A549 (cell line): Measurements from ENCODE around the gene RCHY1. TPM values are rescaled to one million over a fixed set of nuclear protein-coding genes. Genes with fewer than 3 reads are reported as not detected.

Source experiments
- ATAC-seq, 2 experiments: fragments of 200-7000 bp in 1 of 2; fragments of >200 bp in 1 of 2; cut with Nextera tagmentation in 1 of 2; cut with Tn5 transposase in 1 of 2; 3 replicates each; pipeline versions ENCODE4 v1.8.0 to v1.9.1; 2018 to 2020; ENCODE audit warnings: mild to moderate bottlenecking in 1 of 2, moderate library complexity in 1 of 2
- CTCF ChIA-PET: fragments of 300-600 bp; sonication (Branson Sonifier 250); formaldehyde crosslinking; extraction: SDS; loops from one replicate; lab custom pipeline; 2021; ENCODE audit warnings: antibody characterized with exemption, inconsistent platforms; lab: Yijun Ruan, JAX
- POLR2A ChIA-PET: fragments of 350-600 bp; formaldehyde crosslinking; extraction: SDS; loops from one replicate; lab custom pipeline; 2021; ENCODE audit warnings: antibody characterized with exemption, inconsistent platforms; lab: Yijun Ruan, JAX
- DNase-seq, 2 experiments: peaks; one replicate each; pipeline versions ENCODE4 v3.0.0 to v3.0.0-alpha.2; 2011 to 2016; ENCODE audit warnings: low read depth in 1 of 2, low spot score in 1 of 2
- FAIRE-seq: peaks from 2 replicates; lab custom pipeline; 2011; peaks lifted over from hg19 to GRCh38; lab: Jason Lieb, UNC
- H3K27ac ChIP-seq, 2 experiments: fragments of >200 bp; sonication (Bioruptor Twin); formaldehyde crosslinking; 3 replicates each; pipeline ENCODE4 v1.5.1; 2016 to 2017
- H3K4me1 ChIP-seq: fragments of >200 bp; sonication (Bioruptor Twin); formaldehyde crosslinking; 3 replicates; pipeline ENCODE4 v1.6.1; 2016
- H3K4me2 ChIP-seq: fragments of >200 bp; sonication (Bioruptor Twin); formaldehyde crosslinking; 3 replicates; pipeline ENCODE4 v1.6.1; 2016
- H3K4me3 ChIP-seq: fragments of >200 bp; sonication (Bioruptor Twin); formaldehyde crosslinking; 3 replicates; pipeline ENCODE4 v1.5.1; 2016
- H3K9me3 ChIP-seq: fragments of >200 bp; sonication (Bioruptor Twin); formaldehyde crosslinking; 3 replicates; pipeline ENCODE4 v1.6.1; 2016
- CBX2 ChIP-seq: fragments of 200-600 bp; sonication (generic); IDR thresholded peaks from 2 replicates; pipeline ENCODE4 v1.6.1; 2016; ENCODE audit warnings: low read depth, mild to moderate bottlenecking, borderline replicate concordance
- EHF ChIP-seq: fragments of 250-450 bp; sonication (Bioruptor Pico); IDR thresholded peaks from 2 replicates; pipeline ENCODE4 v1.5.0; 2020; ENCODE audit warnings: mild to moderate bottlenecking
- EHMT2 ChIP-seq: fragments of 200-600 bp; sonication (generic); IDR thresholded peaks from 2 replicates; pipeline ENCODE4 v1.6.1; 2016; ENCODE audit warnings: antibody characterized with exemption, low read depth, mild to moderate bottlenecking, moderate library complexity
- ELK1 ChIP-seq: fragments of 150-350 bp; IDR thresholded peaks from 2 replicates; pipeline ENCODE4 v1.6.1; 2014; ENCODE audit warnings: low read depth, mild to moderate bottlenecking, low read length
- FOSB ChIP-seq: fragments of 250-450 bp; sonication (Bioruptor Pico); IDR thresholded peaks from 2 replicates; pipeline ENCODE4 v1.5.0; 2020; ENCODE audit warnings: mild to moderate bottlenecking, moderate library complexity
- HDAC2 ChIP-seq: fragments of 200-600 bp; sonication (generic); IDR thresholded peaks from 2 replicates; pipeline ENCODE4 v1.6.1; 2016
- HES2 ChIP-seq: fragments of >200 bp; sonication (Bioruptor Twin); formaldehyde crosslinking; IDR thresholded peaks from 2 replicates; pipeline ENCODE4 v1.6.1; 2016
- HOXB13 ChIP-seq: fragments of 250-450 bp; sonication (Bioruptor Pico); IDR thresholded peaks from 2 replicates; pipeline ENCODE4 v1.5.0; 2020; ENCODE audit warnings: low read depth, mild to moderate bottlenecking, moderate library complexity
- HOXB5 ChIP-seq: fragments of 250-450 bp; sonication (Bioruptor Pico); IDR thresholded peaks from 2 replicates; pipeline ENCODE4 v1.5.0; 2020; ENCODE audit warnings: mild to moderate bottlenecking, moderate library complexity
- KDM1A ChIP-seq: fragments of 200-600 bp; sonication (generic); IDR thresholded peaks from 2 replicates; pipeline ENCODE4 v1.6.1; 2016; ENCODE audit warnings: low read depth, mild to moderate bottlenecking
- MAX ChIP-seq: IDR thresholded peaks from 2 replicates; pipeline ENCODE4 v1.6.1; 2012
- MYC ChIP-seq: IDR thresholded peaks from 2 replicates; pipeline ENCODE4 v1.6.1; 2012; ENCODE audit warnings: mild to moderate bottlenecking, inconsistent platforms, low read length, improper control_type of control experiment, borderline replicate concordance
- NPAS2 ChIP-seq: fragments of 250-450 bp; sonication (Bioruptor Pico); IDR thresholded peaks from 2 replicates; pipeline ENCODE4 v1.8.0; 2022; ENCODE audit warnings: mild to moderate bottlenecking, moderate library complexity, borderline replicate concordance
- PHF8 ChIP-seq: fragments of 200-600 bp; sonication (generic); IDR thresholded peaks from 2 replicates; pipeline ENCODE4 v1.6.1; 2016; ENCODE audit warnings: low read depth, mild to moderate bottlenecking, antibody characterized with exemption, moderate library complexity, borderline replicate concordance
- POLR2AphosphoS2 ChIP-seq: conservative IDR thresholded peaks from 2 replicates; pipeline ENCODE4 v1.6.1; 2012; ENCODE audit warnings: low read length, improper control_type of control experiment, inconsistent platforms
- RAD21 ChIP-seq, 2 experiments: fragments of >200 bp in 1 of 2; sonication (Bioruptor Twin) in 1 of 2; formaldehyde crosslinking in 1 of 2; IDR thresholded peaks in 1 of 2; conservative IDR thresholded peaks in 1 of 2; 2 replicates in 1 of 2; 3 replicates in 1 of 2; pipeline ENCODE4 v1.6.1; 2012 to 2018; ENCODE audit warnings: inconsistent platforms in 1 of 2
- RARB ChIP-seq: fragments of 250-450 bp; sonication (Bioruptor Pico); IDR thresholded peaks from 2 replicates; pipeline ENCODE4 v1.8.0; 2021; ENCODE audit warnings: mild to moderate bottlenecking, moderate library complexity
- RCOR1 ChIP-seq: fragments of 150-350 bp; IDR thresholded peaks from 2 replicates; pipeline ENCODE4 v1.6.1; 2014; ENCODE audit warnings: antibody characterized with exemption, low read length, low read depth
- REST ChIP-seq: fragments of 200-600 bp; sonication (generic); IDR thresholded peaks from 2 replicates; pipeline ENCODE4 v1.6.1; 2016; ENCODE audit warnings: antibody characterized with exemption, mild to moderate bottlenecking, moderate library complexity
- RFX5 ChIP-seq: fragments of 450-650 bp; IDR thresholded peaks from 2 replicates; pipeline ENCODE4 v1.7.1; 2014; ENCODE audit warnings: antibody characterized with exemption, mild to moderate bottlenecking, moderate library complexity
- SMC3 ChIP-seq: fragments of >200 bp; sonication (Bioruptor Twin); formaldehyde crosslinking; IDR thresholded peaks from 3 replicates; pipeline ENCODE4 v1.6.1; 2018; ENCODE audit warnings: inconsistent platforms
- TP53 ChIP-seq: fragments of 250-450 bp; sonication (Bioruptor Pico); IDR thresholded peaks from 2 replicates; pipeline ENCODE4 v1.5.0; 2021; ENCODE audit warnings: mild to moderate bottlenecking, moderate library complexity
- USF2 ChIP-seq: fragments of 450-650 bp; IDR thresholded peaks from 2 replicates; pipeline ENCODE4 v1.6.1; 2014; ENCODE audit warnings: antibody characterized with exemption
- ZFP36 ChIP-seq: fragments of 450-650 bp; IDR thresholded peaks from 2 replicates; pipeline ENCODE4 v1.6.1; 2014; ENCODE audit warnings: borderline replicate concordance; ENCODE audit not compliant: partially characterized antibody
- WGBS: methylation state at CpG from one replicate; pipeline ENCODE4 v1.1.6; 2017; ENCODE audit errors: missing lambda C conversion rate; 5-methylcytosine and 5-hydroxymethylcytosine counted together
- polyA plus RNA-seq, 4 experiments: library from polyadenylated mRNA; depleted of rRNA in 3 of 4; stranded (reverse); fragments of >200 nt; fragmentation: RNase III in 1 of 4; extraction: RNeasy Plus Mini Kit Qiagen cat#74134 plus additional on column Dnase treatment in 1 of 4; gene quantifications; 2 replicates in 3 of 4; 3 replicates in 1 of 4; pipeline ENCODE4 v1.2.3, GENCODE V29; 2011 to 2017

Gene RCHY1
- polyA plus RNA-seq, 2 of the 4 experiments (the other 2 are of a cell fraction) = 19.1 to 27.4 TPM

- no peak overlapping the region for H3K4me3 ChIP-seq
- H3K9me3 ChIP-seq = peaks cover 7% of the 10 kb centered on the region; the same call in 1 of the 3 replicates
- TF ChIP-seq NPAS2 (no peak), MYC (no peak), PHF8 (no peak), RFX5 (no peak), POLR2AphosphoS2 (no peak), ELK1 (no peak), RAD21 (conservative IDR thresholded peaks at IDR 0.05 in 1 of 2, IDR thresholded peaks at IDR 0.05 in 1 of 2) (no peak), HDAC2 (no peak), RARB (CRISPR knock-in tag) (no peak), ZFP36 (no peak), EHMT2 (no peak), CBX2 (no peak), FOSB (CRISPR knock-in tag) (no peak), TP53 (CRISPR knock-in tag) (no peak), HOXB5 (no peak), KDM1A (no peak), HES2 (no peak), MAX (no peak), RCOR1 (no peak), REST (no peak)
- peaks cover 11% of the 10 kb centered on the region; the same call in 1 of the 3 replicates for H3K4me1 ChIP-seq
- ChIA-PET CTCF (no interaction called here), POLR2A (no interaction called here)
- no peak overlapping the region for H3K4me2 ChIP-seq
- no peak for DNase-seq
- H3K27ac ChIP-seq = no peak overlapping the region
- WGBS = 78% methylated on average over 2 of the region's 2 CpGs
- no peak for FAIRE-seq
- no peak for ATAC-seq
Measured at GRCh38 chr4:75496406-75496805, 17.8 kb downstream of the RCHY1 start.

GRCh38 chr4:75495476-75495875, 18.7 kb downstream of the RCHY1 start:
- DNase-seq (no peak), FAIRE-seq (no peak), ATAC-seq (no peak)
- ChIA-PET POLR2A (interaction anchor here (0.9 kb wide), 1 partner anchor 10 kb away, joined by 3 read pairs; no protein-coding TSS in a partner anchor), CTCF (interaction anchor here (1.9 kb wide), 1 partner anchor 18 kb away, joined by 6 read pairs; no protein-coding TSS in a partner anchor)
- no peak overlapping the region for H3K4me3 ChIP-seq
- no peak overlapping the region for H3K4me2 ChIP-seq
- 90% methylated on average over 2 of the region's 2 CpGs for WGBS
- peaks cover 7% of the 10 kb centered on the region; the same call in 1 of the 3 replicates for H3K9me3 ChIP-seq
- TF ChIP-seq EHF (CRISPR knock-in tag) = no peak
- no peak for TF ChIP-seq SMC3
- no peak for TF ChIP-seq HDAC2
- TF ChIP-seq USF2 = no peak
- TF ChIP-seq HOXB13 (CRISPR knock-in tag) = no peak
- no peak for TF ChIP-seq EHMT2
- H3K27ac ChIP-seq = no peak overlapping the region
- peaks cover 11% of the 10 kb centered on the region; the same call in 1 of the 3 replicates for H3K4me1 ChIP-seq
